Femur (tissue), 1 donor: ENCODE results near the gene CSRNP2.

Experiments used
- DNase-seq: peaks from one replicate; pipeline ENCODE4 v3.0.0-alpha.2; 2017

Gene CSRNP2

DNA sequence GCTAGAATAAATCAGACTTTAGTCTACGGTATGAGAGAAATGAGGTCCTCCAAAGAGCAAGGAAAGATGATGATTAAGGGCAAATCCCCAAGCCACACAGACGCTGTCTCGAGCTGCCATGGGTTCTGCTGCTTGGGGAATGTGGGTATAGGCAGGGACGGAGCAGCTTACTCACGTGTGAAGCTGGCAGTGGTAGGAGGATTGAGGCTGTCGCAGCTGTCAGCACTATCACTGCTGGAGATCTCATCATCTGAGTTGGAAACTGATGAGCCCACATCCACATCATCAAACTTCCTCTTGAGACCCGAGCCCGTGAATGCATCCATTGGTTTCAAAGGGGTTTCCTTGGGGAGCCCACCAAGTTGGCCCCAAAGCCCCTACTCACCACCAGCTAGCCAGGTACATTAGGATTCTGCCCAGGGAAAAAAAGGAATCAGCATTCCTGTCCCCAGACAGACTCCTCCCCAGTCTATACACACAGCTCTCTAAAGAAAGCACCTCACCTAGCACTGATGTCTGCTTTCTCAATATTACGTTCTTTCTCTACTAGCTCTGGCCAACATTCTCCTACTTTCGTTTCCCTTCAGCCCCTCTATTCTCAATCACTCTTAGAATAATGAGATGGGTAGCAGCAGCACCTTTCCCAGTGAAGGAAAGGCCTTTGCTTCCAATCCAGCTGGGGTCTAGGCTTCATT is 7.0 kb downstream of the CSRNP2 start:
- DNase-seq: no peak

DNA sequence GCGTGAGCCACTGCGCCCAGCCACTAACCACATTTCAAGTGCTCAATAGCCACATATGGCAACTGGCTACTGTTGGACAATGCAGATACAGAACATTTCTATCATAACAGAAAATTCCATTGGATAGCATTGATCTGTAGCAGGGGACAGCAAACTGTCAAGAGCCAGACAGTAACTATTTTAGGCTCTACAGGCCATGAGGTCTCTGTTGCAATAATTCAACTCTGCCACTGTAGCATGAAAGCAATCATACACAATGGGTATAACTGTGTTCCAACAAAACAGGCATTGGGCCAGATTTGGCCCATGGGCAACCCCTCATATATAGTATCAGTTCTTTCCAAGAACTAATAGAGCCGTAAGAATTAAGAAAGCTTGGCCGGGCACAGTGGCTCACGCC is 8.0 kb downstream of the CSRNP2 start:
- no peak for DNase-seq

- no peak for DNase-seq
These were observed 11.7 kb downstream of the CSRNP2 start for GRCh38 chr12:51071663-51072062.

DNA sequence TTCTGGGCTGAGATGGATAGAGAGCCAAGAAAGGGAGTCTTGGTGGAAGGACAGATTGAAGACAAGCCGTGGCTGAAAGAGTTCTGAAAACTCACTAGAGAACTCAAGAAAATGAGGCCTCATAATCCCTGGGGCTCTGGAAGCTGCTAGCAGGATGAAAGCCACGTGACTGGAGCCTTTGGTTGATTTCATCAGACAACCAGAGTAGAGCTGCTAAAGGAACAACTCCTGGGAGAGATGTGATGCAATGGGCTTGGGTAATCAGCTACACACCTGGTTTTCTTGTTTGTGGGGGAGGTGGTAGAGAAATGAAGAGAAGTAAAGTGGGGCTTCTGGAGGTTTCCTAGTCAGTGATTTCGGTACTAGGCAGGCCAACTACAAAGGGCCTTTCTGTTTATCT is 13.4 kb downstream of the CSRNP2 start:
- DNase-seq: no peak

DNA sequence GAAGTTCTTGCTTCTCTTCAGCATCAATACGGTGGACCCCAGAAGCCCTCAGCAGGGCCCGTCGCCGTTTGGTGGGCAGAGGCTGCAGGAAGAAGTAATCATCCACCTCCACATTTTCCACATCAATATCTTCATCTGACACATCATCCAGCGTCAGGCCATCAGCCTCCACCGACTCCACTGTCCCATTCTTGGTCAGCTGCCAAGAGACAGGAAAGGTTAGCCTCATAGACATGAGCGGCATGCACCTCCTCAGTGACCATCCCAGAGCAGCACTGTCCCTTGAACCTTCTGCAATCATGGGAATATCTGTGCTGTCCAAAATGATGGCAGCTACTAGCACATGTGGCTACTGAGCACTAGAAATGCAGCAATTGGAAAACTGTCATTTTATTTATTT is 15.6 kb downstream of the CSRNP2 start:
- DNase-seq: no peak

DNA sequence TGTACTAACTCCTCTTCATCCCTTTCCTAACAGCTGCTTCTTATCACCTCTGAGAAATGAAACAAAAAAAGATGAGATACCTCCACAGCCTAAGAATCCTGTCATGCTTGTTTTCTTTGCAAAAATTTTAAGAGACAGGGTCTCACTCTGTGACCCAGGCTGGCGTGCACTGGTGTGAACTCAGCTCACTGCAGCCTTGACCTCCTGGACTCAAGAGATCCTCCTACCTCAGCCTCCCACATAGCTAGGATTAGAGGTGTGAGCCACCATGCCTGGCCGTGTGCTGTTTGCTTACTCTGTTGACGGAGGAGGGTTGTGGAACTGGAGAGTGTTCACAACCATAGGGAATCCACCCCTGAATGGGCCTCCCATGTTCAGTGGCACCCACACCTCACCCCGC is 16.2 kb downstream of the CSRNP2 start:
- DNase-seq: no peak

- no peak for DNase-seq
These were observed 17.9 kb downstream of the CSRNP2 start for GRCh38 chr12:51065530-51065929.

- no peak for DNase-seq
These were observed 20.6 kb downstream of the CSRNP2 start for GRCh38 chr12:51062631-51063397.

DNA sequence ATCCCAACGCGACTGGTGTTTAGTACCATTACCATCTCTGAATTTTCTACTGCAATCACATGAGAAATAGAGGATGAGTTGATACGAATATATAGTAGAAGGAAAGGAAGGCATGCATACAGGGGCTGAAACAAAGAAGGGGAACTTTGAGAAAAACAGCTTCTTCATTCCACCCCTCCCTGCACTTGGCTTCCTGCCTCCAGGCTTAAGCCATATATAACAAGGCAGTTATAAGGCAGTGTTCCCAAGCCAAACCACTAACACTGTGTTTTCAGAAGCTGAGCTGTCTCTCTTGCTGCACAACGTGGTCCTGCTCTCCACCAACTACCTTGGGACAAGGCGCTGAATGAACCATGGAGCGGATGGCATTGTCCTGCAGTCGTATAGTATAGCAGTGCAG is 24.3 kb downstream of the CSRNP2 start:
- DNase-seq: peak; percentile 30

DNA sequence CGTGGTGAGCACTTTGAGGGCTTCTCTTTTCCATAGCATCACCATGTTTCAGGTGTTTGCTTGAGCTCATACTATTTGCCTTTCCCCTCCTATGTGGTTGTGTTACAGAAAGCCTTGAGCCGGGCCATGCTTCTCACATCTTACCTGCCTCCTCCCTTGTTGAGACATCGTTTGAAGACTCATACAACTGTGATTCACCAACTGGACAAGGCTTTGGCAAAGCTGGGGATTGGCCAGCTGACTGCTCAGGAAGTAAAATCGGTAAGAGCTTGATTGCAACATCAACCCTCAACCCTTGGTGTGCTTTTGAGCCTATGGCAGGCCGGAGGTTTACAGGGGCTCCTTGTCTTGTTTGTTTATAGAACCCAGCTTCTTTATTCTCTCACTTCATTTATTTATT is 27.2 kb downstream of the CSRNP2 start:
- no peak for DNase-seq

- DNase-seq: no peak
These were observed 28.3 kb downstream of the CSRNP2 start for GRCh38 chr12:51055060-51055459.

DNA sequence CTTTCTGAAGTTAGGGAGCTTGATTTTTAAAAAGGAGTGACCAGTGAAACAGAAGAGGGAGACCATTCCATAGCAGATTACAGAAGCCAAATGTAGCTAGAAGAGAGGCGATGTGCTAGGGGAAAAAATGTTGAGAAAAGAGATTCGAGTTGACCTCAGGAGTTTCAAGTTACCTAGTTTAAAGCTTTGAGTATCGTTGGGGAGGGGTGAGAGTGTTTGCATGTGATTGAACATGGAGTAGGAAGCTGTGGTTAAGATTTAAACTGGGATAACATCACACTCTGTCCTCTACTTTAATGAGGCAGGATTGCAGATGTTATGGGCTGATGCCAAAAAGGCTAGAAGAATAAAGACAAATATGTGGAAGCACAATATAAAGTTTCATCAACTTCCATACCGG is 31.6 kb downstream of the CSRNP2 start:
- DNase-seq: no peak

- no peak for DNase-seq
These were observed 33.9 kb downstream of the CSRNP2 start for GRCh38 chr12:51049525-51049924.

- DNase-seq: no peak
These were observed 34.6 kb downstream of the CSRNP2 start for GRCh38 chr12:51048661-51049251.

DNA sequence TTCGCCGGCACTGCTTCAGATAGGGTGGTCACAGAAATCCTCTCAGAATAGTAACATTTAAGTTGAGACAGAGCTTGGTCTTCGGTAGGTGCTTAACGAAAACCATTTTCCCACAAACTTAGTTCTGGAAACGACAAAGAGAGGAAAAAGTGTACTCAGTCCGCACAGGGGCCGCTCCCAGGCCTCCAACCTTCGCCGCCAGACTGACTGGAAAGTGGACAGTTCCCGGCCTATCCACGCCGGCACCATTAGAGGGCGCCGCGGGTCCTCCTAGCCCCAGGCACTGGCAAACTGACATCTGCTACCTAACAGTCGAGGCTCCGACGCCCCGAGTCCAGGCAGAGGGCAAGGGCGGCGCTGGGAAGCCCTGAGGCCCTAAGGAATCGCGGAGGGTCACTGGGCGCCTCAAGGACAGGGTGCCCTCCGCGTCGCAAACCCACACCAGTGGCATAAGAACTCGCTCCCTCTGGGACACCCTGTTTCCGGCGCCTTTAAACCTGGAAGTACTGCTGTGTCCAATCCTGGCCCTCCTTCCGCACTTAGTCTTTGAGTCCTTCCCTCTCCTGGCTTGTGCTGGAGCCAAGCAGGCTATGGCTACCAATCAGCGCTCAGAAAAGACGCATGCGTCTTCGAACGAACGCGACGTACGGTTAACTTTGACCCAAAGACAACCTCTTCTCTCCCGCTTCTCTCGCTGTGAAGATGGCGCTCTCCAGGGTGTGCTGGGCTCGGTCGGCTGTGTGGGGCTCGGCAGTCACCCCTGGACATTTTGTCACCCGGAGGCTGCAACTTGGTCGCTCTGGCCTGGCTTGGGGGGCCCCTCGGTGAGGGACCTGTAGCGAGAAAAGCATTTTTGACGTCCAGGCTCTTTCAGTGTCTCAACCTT is 35.5 kb downstream of the CSRNP2 start, which contains the start of gene LETMD1:
LETMD1 (plus strand) TSS at position 673 of the 886 bp plus-strand sequence; CDS start at position 703, 30 bp downstream.
- DNase-seq: peak; percentile 98

- DNase-seq: no peak
These were observed 47.1 kb downstream of the CSRNP2 start for GRCh38 chr12:51036279-51036678.

- no peak for DNase-seq
These were observed 49.8 kb downstream of the CSRNP2 start for GRCh38 chr12:51033457-51034089.

GRCh38 chr12:51033048-51033447 is 50.3 kb downstream of the CSRNP2 start:
- DNase-seq: no peak

- DNase-seq: no peak
These were observed 54.6 kb downstream of the CSRNP2 start for GRCh38 chr12:51028813-51029150.

DNA sequence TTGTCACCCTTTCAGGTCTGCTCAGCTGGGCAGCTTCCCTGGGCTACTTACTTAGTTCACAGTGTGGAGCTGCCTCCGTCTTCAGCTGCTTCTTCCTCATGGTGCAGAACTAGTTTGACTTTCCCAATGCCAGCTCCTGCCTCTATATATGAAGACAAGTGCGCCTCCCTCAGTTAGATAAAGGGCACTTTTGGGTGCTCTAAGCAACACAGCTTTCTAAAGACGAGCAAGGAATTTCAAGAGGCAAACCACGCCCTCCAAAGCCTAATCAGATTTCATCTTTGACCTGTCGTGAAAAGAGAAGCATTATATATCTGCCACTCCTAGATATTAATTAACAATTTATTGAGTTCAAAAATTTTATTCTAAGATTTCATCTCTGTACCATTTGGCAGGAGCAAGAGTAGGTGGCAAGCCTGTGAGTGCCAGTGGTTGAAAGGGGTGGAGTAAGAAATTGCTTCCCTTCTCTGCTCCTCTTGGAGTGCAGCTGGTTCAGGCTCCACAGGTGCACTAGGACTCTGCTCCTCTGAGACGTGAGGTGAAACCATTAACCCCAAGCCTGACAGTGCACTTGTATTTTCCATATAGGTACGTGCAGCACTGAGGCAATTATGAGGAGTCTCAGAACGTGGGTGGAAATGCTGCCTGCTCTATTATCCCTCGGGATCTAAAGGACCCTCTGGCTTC is 55.1 kb downstream of the CSRNP2 start:
- DNase-seq: no peak

GRCh38 chr12:51027342-51027835 is 56.0 kb downstream of the CSRNP2 start:
- no peak for DNase-seq
